H1 (cell line): ENCODE data around the gene MTMR1.

ENCODE experiments used
- ATF2 ChIP-seq: IDR thresholded peaks from 2 replicates; pipeline ENCODE4 v1.6.1; 2012; ENCODE audit warnings: low read length, inconsistent platforms
- CEBPB ChIP-seq: IDR thresholded peaks from 2 replicates; pipeline ENCODE4 v1.6.1; 2012; ENCODE audit warnings: low read depth, low read length
- CTCF ChIP-seq, 3 experiments: IDR thresholded peaks; 1 replicate in 2 of 3; 2 replicates in 1 of 3; pipeline versions ENCODE4 v1.5.1 to v1.6.1; 2011; ENCODE audit warnings: low read length in 3 of 3, mild to moderate bottlenecking in 3 of 3, inconsistent platforms in 2 of 3, low read depth in 1 of 3, moderate library complexity in 1 of 3; ENCODE audit not compliant: insufficient read depth in 1 of 3; ENCODE audit errors: control extremely low read depth in 1 of 3
- EP300 ChIP-seq, 2 experiments: IDR thresholded peaks; 1 replicate in 1 of 2; 2 replicates in 1 of 2; pipeline ENCODE4 v1.6.1; 2011 to 2012; ENCODE audit warnings: low read depth in 2 of 2, low read length in 2 of 2, mild to moderate bottlenecking in 2 of 2, borderline replicate concordance in 1 of 2, inconsistent platforms in 1 of 2, moderate library complexity in 1 of 2
- MAFK ChIP-seq: IDR thresholded peaks from 2 replicates; pipeline ENCODE4 v1.6.1; 2012; ENCODE audit warnings: low read depth, mild to moderate bottlenecking, improper control_type of control experiment, low read length
- MAX ChIP-seq: IDR thresholded peaks from 2 replicates; pipeline ENCODE4 v1.6.1; 2012; ENCODE audit warnings: inconsistent platforms
- PHF8 ChIP-seq: fragments of 200-600 bp; sonication (generic); conservative IDR thresholded peaks from 2 replicates; pipeline ENCODE4 v1.7.1; 2012; ENCODE audit warnings: low read depth, mild to moderate bottlenecking, inconsistent platforms, low read length, moderate library complexity
- POLR2A ChIP-seq, 2 experiments: IDR thresholded peaks; 1 replicate in 1 of 2; 2 replicates in 1 of 2; pipeline ENCODE4 v1.6.1; 2011; ENCODE audit warnings: low read depth in 2 of 2, low read length in 2 of 2, mild to moderate bottlenecking in 2 of 2; ENCODE audit errors: control extremely low read depth in 1 of 2
- SIN3A ChIP-seq, 2 experiments: IDR thresholded peaks in 1 of 2; conservative IDR thresholded peaks in 1 of 2; 2 replicates each; pipeline ENCODE4 v1.6.1; 2011 to 2012; ENCODE audit warnings: low read length in 2 of 2, improper control_type of control experiment in 1 of 2, low read depth in 1 of 2, mild to moderate bottlenecking in 1 of 2
- SP1 ChIP-seq: IDR thresholded peaks from 2 replicates; pipeline ENCODE4 v1.6.1; 2011; ENCODE audit warnings: low read depth, low read length
- SRF ChIP-seq: IDR thresholded peaks from 2 replicates; pipeline ENCODE4 v1.6.1; 2011; ENCODE audit warnings: mild to moderate bottlenecking, low read depth, low read length, moderate library complexity
- TBP ChIP-seq: IDR thresholded peaks from 2 replicates; pipeline ENCODE4 v1.6.1; 2011; ENCODE audit warnings: low read depth, low read length, improper control_type of control experiment
- TCF12 ChIP-seq: IDR thresholded peaks from 2 replicates; pipeline ENCODE4 v1.6.1; 2011; ENCODE audit warnings: low read depth, mild to moderate bottlenecking, low read length
- YY1 ChIP-seq: IDR thresholded peaks from 2 replicates; pipeline ENCODE4 v1.6.1; 2011; ENCODE audit warnings: low read depth, mild to moderate bottlenecking, low read length

GRCh38 chrX:150698981-150699380, 5.8 kb downstream of the MTMR1 start:
- TF ChIP-seq CTCF (IDR thresholded peaks at IDR 0.05; ENCODE audit: control extremely low read depth in 1 of 3, insufficient read depth in 1 of 3, low read depth in 1 of 3, low read length in 3 of 3) (no peak), SIN3A (conservative IDR thresholded peaks at IDR 0.05 in 1 of 2, IDR thresholded peaks at IDR 0.05 in 1 of 2; ENCODE audit: low read depth in 1 of 2, low read length in 2 of 2) (no peak), SP1 (no peak), PHF8 (no peak), TBP (no peak), POLR2A (IDR thresholded peaks at IDR 0.05; ENCODE audit: control extremely low read depth in 1 of 2, low read depth in 2 of 2, low read length in 2 of 2) (no peak), ATF2 (no peak), CEBPB (no peak), SRF (no peak), TCF12 (no peak), YY1 (no peak), MAFK (no peak), MAX (no peak), EP300 (IDR thresholded peaks at IDR 0.05; ENCODE audit: borderline replicate concordance in 1 of 2, low read depth in 2 of 2, low read length in 2 of 2) (no peak)
